NB4 (cell line): ENCODE measurements around the gene PRDX2.

Experiments
- POLR2A ChIP-seq: IDR thresholded peaks from 2 replicates; pipeline ENCODE4 v1.6.1; 2011; ENCODE audit warnings: mild to moderate bottlenecking; ENCODE audit not compliant: insufficient read length; ENCODE audit errors: extremely low read depth
- TF ChIP-seq, protein P1 (sequence below): IDR thresholded peaks from one replicate; pipeline ENCODE4 v1.5.1; 2012; ENCODE audit warnings: low read depth, low read length

- TF ChIP-seq POLR2A = no peak
- TF ChIP-seq, protein P1, sequence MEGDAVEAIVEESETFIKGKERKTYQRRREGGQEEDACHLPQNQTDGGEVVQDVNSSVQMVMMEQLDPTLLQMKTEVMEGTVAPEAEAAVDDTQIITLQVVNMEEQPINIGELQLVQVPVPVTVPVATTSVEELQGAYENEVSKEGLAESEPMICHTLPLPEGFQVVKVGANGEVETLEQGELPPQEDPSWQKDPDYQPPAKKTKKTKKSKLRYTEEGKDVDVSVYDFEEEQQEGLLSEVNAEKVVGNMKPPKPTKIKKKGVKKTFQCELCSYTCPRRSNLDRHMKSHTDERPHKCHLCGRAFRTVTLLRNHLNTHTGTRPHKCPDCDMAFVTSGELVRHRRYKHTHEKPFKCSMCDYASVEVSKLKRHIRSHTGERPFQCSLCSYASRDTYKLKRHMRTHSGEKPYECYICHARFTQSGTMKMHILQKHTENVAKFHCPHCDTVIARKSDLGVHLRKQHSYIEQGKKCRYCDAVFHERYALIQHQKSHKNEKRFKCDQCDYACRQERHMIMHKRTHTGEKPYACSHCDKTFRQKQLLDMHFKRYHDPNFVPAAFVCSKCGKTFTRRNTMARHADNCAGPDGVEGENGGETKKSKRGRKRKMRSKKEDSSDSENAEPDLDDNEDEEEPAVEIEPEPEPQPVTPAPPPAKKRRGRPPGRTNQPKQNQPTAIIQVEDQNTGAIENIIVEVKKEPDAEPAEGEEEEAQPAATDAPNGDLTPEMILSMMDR = no peak
These were observed 50.0 kb downstream of the PRDX2 start, which contains the start of gene BEST2 for GRCh38 chr19:12751635-12752034.
